ENCODE measurements around the gene KCNH2. TPM values are rescaled to one million over a fixed set of nuclear protein-coding genes. Genes with fewer than 3 reads are reported as not detected.

The KCNH2 gene
- total RNA-seq, 4 donors from 2014 or later, result 0.19 to 2.5 (median 0.72) TPM

GRCh38 chr7:150988230-150989226 lies 10.4 kb upstream of the KCNH2 start:
- no peaks in the 10 kb centered on the region for H3K36me3 ChIP-seq
- intact Hi-C loops (cut with DNase I), result loop anchor here (5.0 kb wide), 1 partner anchor 91 kb away; no protein-coding TSS in a partner anchor
- H3K27me3 ChIP-seq, result peaks cover 0 to 32% (median 0%) of the 10 kb centered on the region in 4 donors
- no peak for DNase-seq
- peak; percentile 62 to 84 (median 75) for TF ChIP-seq CTCF (IDR thresholded peaks at IDR 0.05)
- no peak for TF ChIP-seq POLR2A (IDR thresholded peaks at IDR 0.05)
- 27% methylated on average over 11 to 12 of the region's 31 CpGs for WGBS, 2 donors
- peaks cover 0 to 23% (median 9%) of the 10 kb centered on the region in 3 donors for H3K9me3 ChIP-seq
- H3K4me1 ChIP-seq, result peaks cover 0 to 37% (median 20%) of the 10 kb centered on the region in 3 donors
- H3K27ac ChIP-seq, result peak overlapping the region in 3 of 4 donors; percentile 22 to 75 (median 30)
- H3K4me3 ChIP-seq, result peak overlapping the region in 1 of 4 donors; percentile 37

- Histone ChIP-seq H3K9me3 (peaks cover 0 to 23% (median 9%) of the 10 kb centered on the region in 3 donors), H3K27ac (no peak overlapping the region), H3K36me3 (no peaks in the 10 kb centered on the region), H3K27me3 (peaks cover 0 to 50% (median 0%) of the 10 kb centered on the region in 4 donors), H3K4me3 (no peak overlapping the region), H3K4me1 (peaks cover 0 to 26% (median 20%) of the 10 kb centered on the region in 3 donors)
- TF ChIP-seq CTCF (IDR thresholded peaks at IDR 0.05), result no peak
- no CpG with 5 or more reads among the region's 5 CpGs for WGBS, 2 donors
- intact Hi-C loops (cut with DNase I), result loop anchor here (5.0 kb wide), 1 partner anchor 89 kb away; no protein-coding TSS in a partner anchor
- no peak for DNase-seq
Observed at GRCh38 chr7:150986556-150986955, 8.4 kb upstream of the KCNH2 start.

- Histone ChIP-seq H3K4me3 (no peak overlapping the region), H3K4me1 (peaks cover 0 to 26% (median 20%) of the 10 kb centered on the region in 3 donors), H3K27ac (no peak overlapping the region), H3K9me3 (peaks cover 0 to 18% (median 9%) of the 10 kb centered on the region in 3 donors), H3K36me3 (no peaks in the 10 kb centered on the region), H3K27me3 (peaks cover 0 to 54% (median 0%) of the 10 kb centered on the region in 4 donors)
- TF ChIP-seq CTCF (IDR thresholded peaks at IDR 0.05) (peak in 5 of 6 experiments; percentile 28 to 60 (median 48)), POLR2A (IDR thresholded peaks at IDR 0.05) (no peak)
- no peak for DNase-seq
- WGBS, 2 donors, result 40% methylated on average over 1 of the region's 16 CpGs; no CpG with 5 or more reads in 1 of the 2 donors
- intact Hi-C loops (cut with DNase I), result loop anchor here (5.0 kb wide), 1 partner anchor 89 kb away; no protein-coding TSS in a partner anchor
Observed at GRCh38 chr7:150986099-150986512, 8.0 kb upstream of the KCNH2 start.

GRCh38 chr7:150983893-150984368 lies 5.8 kb upstream of the KCNH2 start:
- Histone ChIP-seq H3K27ac (no peak overlapping the region), H3K9me3 (no peaks in the 10 kb centered on the region), H3K4me3 (no peak overlapping the region), H3K4me1 (peaks cover 6 to 25% (median 9%) of the 10 kb centered on the region in 3 donors), H3K27me3 (peaks cover 0 to 75% (median 0%) of the 10 kb centered on the region in 4 donors), H3K36me3 (no peaks in the 10 kb centered on the region)
- DNase-seq, result no peak
- WGBS, 2 donors, result 8 to 17% methylated on average over 2 of the region's 2 CpGs
- TF ChIP-seq CTCF (IDR thresholded peaks at IDR 0.05) (no peak), POLR2A (IDR thresholded peaks at IDR 0.05) (no peak)
- intact Hi-C loops (cut with DNase I), result no loop called here
